SK-N-SH treated with all-trans-retinoic acid at 6 μM for 48 hours (cell line): ENCODE measurements around the gene RAC2.

Source experiments
- ATAC-seq: fragments of 200-7000 bp; cut with Tn5 transposase; 3 replicates; pipeline ENCODE4 v1.9.1; 2020; ENCODE audit warnings: mild to moderate bottlenecking, moderate library complexity
- ARNTL ChIP-seq: fragments of 450-650 bp; formaldehyde crosslinking; IDR thresholded peaks from 2 replicates; pipeline ENCODE4 v1.5.0; 2020; ENCODE audit warnings: low read depth, mild to moderate bottlenecking, moderate library complexity, borderline replicate concordance
- BACH2 ChIP-seq: fragments of 250-450 bp; sonication (Bioruptor Pico); IDR thresholded peaks from 2 replicates; pipeline ENCODE4 v1.9.0; 2021; ENCODE audit warnings: mild to moderate bottlenecking, borderline replicate concordance
- CREB5 ChIP-seq: fragments of 250-450 bp; sonication (Bioruptor Pico); IDR thresholded peaks from 2 replicates; pipeline ENCODE4 v1.5.1; 2020; ENCODE audit warnings: low read depth, mild to moderate bottlenecking, moderate library complexity
- CSDC2 ChIP-seq: fragments of 250-450 bp; sonication (Bioruptor Pico); IDR thresholded peaks from 2 replicates; pipeline ENCODE4 v1.5.0; 2020; ENCODE audit warnings: mild to moderate bottlenecking, moderate library complexity
- CSRNP3 ChIP-seq: fragments of 250-450 bp; sonication (Bioruptor Pico); IDR thresholded peaks from 2 replicates; pipeline ENCODE4 v1.5.1; 2021; ENCODE audit warnings: mild to moderate bottlenecking, moderate library complexity
- ESRRG ChIP-seq: fragments of 250-450 bp; sonication (Bioruptor Pico); IDR thresholded peaks from 2 replicates; pipeline ENCODE4 v1.6.1; 2021; ENCODE audit warnings: mild to moderate bottlenecking
- ISL1 ChIP-seq: fragments of 250-450 bp; sonication (Bioruptor Pico); IDR thresholded peaks from 2 replicates; pipeline ENCODE4 v2.1.2; 2022; ENCODE audit warnings: mild to moderate bottlenecking, moderate library complexity
- OSR1 ChIP-seq: fragments of 250-450 bp; sonication (Bioruptor Pico); IDR thresholded peaks from 2 replicates; pipeline ENCODE4 v1.8.0; 2022; ENCODE audit warnings: moderate library complexity, mild to moderate bottlenecking, inconsistent platforms
- PATZ1 ChIP-seq: fragments of 250-450 bp; sonication (Bioruptor Pico); IDR thresholded peaks from 2 replicates; pipeline ENCODE4 v1.8.0; 2020; ENCODE audit warnings: mild to moderate bottlenecking, moderate library complexity, borderline replicate concordance
- POU6F1 ChIP-seq: fragments of 250-450 bp; sonication (Bioruptor Pico); IDR thresholded peaks from 2 replicates; pipeline ENCODE4 v1.8.0; 2021; ENCODE audit warnings: low read depth, mild to moderate bottlenecking, moderate library complexity, borderline replicate concordance
- PPARA ChIP-seq: fragments of 250-450 bp; sonication (Bioruptor Pico); IDR thresholded peaks from 2 replicates; pipeline ENCODE4 v1.5.0; 2020; ENCODE audit warnings: mild to moderate bottlenecking, borderline replicate concordance
- RARB ChIP-seq: fragments of 250-450 bp; sonication (Bioruptor Pico); IDR thresholded peaks from 2 replicates; pipeline ENCODE4 v1.8.0; 2021; ENCODE audit warnings: mild to moderate bottlenecking, moderate library complexity
- SNAI2 ChIP-seq: fragments of 250-450 bp; sonication (Bioruptor Pico); IDR thresholded peaks from 2 replicates; pipeline ENCODE4 v1.5.0; 2020; ENCODE audit warnings: mild to moderate bottlenecking, moderate library complexity
- TCF4 ChIP-seq: fragments of 250-450 bp; sonication (Bioruptor Pico); IDR thresholded peaks from 2 replicates; pipeline ENCODE4 v1.8.0; 2021; ENCODE audit warnings: mild to moderate bottlenecking, moderate library complexity, borderline replicate concordance
- TOX ChIP-seq: fragments of 250-450 bp; sonication (Bioruptor Pico); IDR thresholded peaks from 2 replicates; pipeline ENCODE4 v1.8.0; 2021; ENCODE audit warnings: mild to moderate bottlenecking, moderate library complexity, borderline replicate concordance
- TSHZ2 ChIP-seq: fragments of 250-450 bp; sonication (Bioruptor Pico); IDR thresholded peaks from 2 replicates; pipeline ENCODE4 v1.5.0; 2020; ENCODE audit warnings: mild to moderate bottlenecking, moderate library complexity
- ZC3H10 ChIP-seq: fragments of 250-450 bp; sonication (Bioruptor Pico); IDR thresholded peaks from 2 replicates; pipeline ENCODE4 v1.5.1; 2021; ENCODE audit warnings: mild to moderate bottlenecking, moderate library complexity
- ZFP3 ChIP-seq: fragments of 250-450 bp; sonication (Bioruptor Pico); IDR thresholded peaks from 2 replicates; pipeline ENCODE4 v1.5.0; 2020; ENCODE audit warnings: mild to moderate bottlenecking, moderate library complexity
- ZFP30 ChIP-seq: fragments of 450-650 bp; formaldehyde crosslinking; IDR thresholded peaks from 2 replicates; pipeline ENCODE4 v1.5.0; 2022; ENCODE audit warnings: mild to moderate bottlenecking, moderate library complexity
- ZNF565 ChIP-seq: fragments of 450-650 bp; formaldehyde crosslinking; conservative IDR thresholded peaks from 2 replicates; pipeline ENCODE4 v1.5.0; 2020; ENCODE audit warnings: low read depth, mild to moderate bottlenecking, moderate library complexity
- ZNF70 ChIP-seq: fragments of 450-650 bp; formaldehyde crosslinking; IDR thresholded peaks from 2 replicates; pipeline ENCODE4 v1.5.0; 2020; ENCODE audit warnings: mild to moderate bottlenecking, moderate library complexity
- ZNF8 ChIP-seq: fragments of 450-650 bp; formaldehyde crosslinking; IDR thresholded peaks from 2 replicates; pipeline ENCODE4 v1.5.0; 2020; ENCODE audit warnings: mild to moderate bottlenecking, moderate library complexity

Gene RAC2

GRCh38 chr22:37291559-37292298, 47.7 kb upstream of the RAC2 start:
- ATAC-seq, result no peak

GRCh38 chr22:37290737-37291136, 46.7 kb upstream of the RAC2 start:
- no peak for ATAC-seq

More at GRCh38 chr22:37291559-37292298, 47.7 kb upstream of the RAC2 start:
- TF ChIP-seq TOX (CRISPR knock-in tag) (no peak), TCF4 (CRISPR knock-in tag) (no peak), CSDC2 (CRISPR knock-in tag) (no peak), CSRNP3 (CRISPR knock-in tag) (no peak)

GRCh38 chr22:37289156-37289735, 45.2 kb upstream of the RAC2 start:
- ATAC-seq, result no peak
- TF ChIP-seq ZFP30 (CRISPR knock-in tag), result no peak
- no peak for TF ChIP-seq BACH2
- no peak for TF ChIP-seq CREB5 (CRISPR knock-in tag)
- no peak for TF ChIP-seq RARB (CRISPR knock-in tag)
- TF ChIP-seq TCF4 (CRISPR knock-in tag), result no peak

More at GRCh38 chr22:37290737-37291136, 46.7 kb upstream of the RAC2 start:
- TF ChIP-seq RARB (CRISPR knock-in tag), result no peak
- TF ChIP-seq ZFP30 (CRISPR knock-in tag), result no peak
- TF ChIP-seq PPARA (CRISPR knock-in tag), result no peak
- no peak for TF ChIP-seq ZFP3 (CRISPR knock-in tag)
- TF ChIP-seq TCF4 (CRISPR knock-in tag), result no peak
- no peak for TF ChIP-seq ZNF8 (CRISPR knock-in tag)
- TF ChIP-seq ESRRG, result no peak
- TF ChIP-seq BACH2, result no peak
- TF ChIP-seq ISL1 (CRISPR knock-in tag), result no peak
- no peak for TF ChIP-seq ZC3H10 (CRISPR knock-in tag)
- TF ChIP-seq OSR1 (CRISPR knock-in tag), result no peak
- no peak for TF ChIP-seq TOX (CRISPR knock-in tag)
- TF ChIP-seq, all 23 proteins: peak for 0

GRCh38 chr22:37288521-37288920, 44.5 kb upstream of the RAC2 start:
- TF ChIP-seq ZNF565 (CRISPR knock-in tag), result no peak
- TF ChIP-seq OSR1 (CRISPR knock-in tag), result no peak
- TF ChIP-seq ZNF70, result no peak
- TF ChIP-seq ISL1 (CRISPR knock-in tag), result no peak
- no peak for TF ChIP-seq SNAI2 (CRISPR knock-in tag)
- no peak for TF ChIP-seq ZFP3 (CRISPR knock-in tag)
- TF ChIP-seq CSDC2 (CRISPR knock-in tag), result no peak
- no peak for TF ChIP-seq ZC3H10 (CRISPR knock-in tag)
- no peak for TF ChIP-seq ESRRG
- ATAC-seq, result no peak

GRCh38 chr22:37287550-37287951, 43.5 kb upstream of the RAC2 start:
- ATAC-seq, result no peak
- TF ChIP-seq CSRNP3 (CRISPR knock-in tag) (no peak), TSHZ2 (CRISPR knock-in tag) (no peak), ARNTL (CRISPR knock-in tag) (no peak), ZNF565 (CRISPR knock-in tag) (no peak), POU6F1 (no peak), ZFP30 (CRISPR knock-in tag) (no peak), TOX (CRISPR knock-in tag) (no peak), CSDC2 (CRISPR knock-in tag) (no peak), OSR1 (CRISPR knock-in tag) (no peak), TCF4 (CRISPR knock-in tag) (no peak), PATZ1 (CRISPR knock-in tag) (no peak)
